HCT116 (cell line): ENCODE data around the gene CSN3.

ENCODE experiments used
- CTCF ChIP-seq, 3 experiments: fragments of 200-600 bp in 1 of 3; sonication (generic) in 1 of 3; IDR thresholded peaks in 2 of 3; conservative IDR thresholded peaks in 1 of 3; 2 replicates each; pipeline ENCODE4 v1.5.1; 2012 to 2017; ENCODE audit warnings: low read depth in 2 of 3, low read length in 2 of 3, antibody characterized with exemption in 1 of 3, borderline replicate concordance in 1 of 3, control low read depth in 1 of 3, mild to moderate bottlenecking in 1 of 3, mixed read lengths in 1 of 3, mixed run types in 1 of 3, moderate library complexity in 1 of 3; ENCODE audit not compliant: insufficient read depth in 1 of 3
- EZH2 ChIP-seq: fragments of 200-600 bp; sonication (generic); IDR thresholded peaks from 2 replicates; pipeline ENCODE4 v1.6.1; 2017; ENCODE audit warnings: antibody characterized with exemption, mixed run types
- POLR2A ChIP-seq: IDR thresholded peaks from 2 replicates; pipeline ENCODE4 v1.7.0; 2011; ENCODE audit warnings: borderline replicate concordance; ENCODE audit not compliant: insufficient read depth, insufficient read length; ENCODE audit errors: extremely low read depth
- RAD21 ChIP-seq: IDR thresholded peaks from 2 replicates; pipeline ENCODE4 v1.6.1; 2012; ENCODE audit warnings: low read depth, mild to moderate bottlenecking
- REST ChIP-seq: IDR thresholded peaks from 2 replicates; pipeline ENCODE4 v1.6.1; 2012; ENCODE audit warnings: low read depth
- SP1 ChIP-seq: IDR thresholded peaks from 2 replicates; pipeline ENCODE4 v1.6.1; 2012; ENCODE audit warnings: low read depth
- TCF7L2 ChIP-seq: IDR thresholded peaks from 2 replicates; pipeline ENCODE4 v1.7.0; 2011; ENCODE audit warnings: borderline replicate concordance, inconsistent platforms; ENCODE audit not compliant: insufficient read depth, insufficient read length; ENCODE audit errors: extremely low read depth
- ZFX ChIP-seq: fragments of 450-650 bp; IDR thresholded peaks from 2 replicates; pipeline ENCODE4 v1.6.1; 2017

GRCh38 chr4:70239131-70239883 is 3.1 kb upstream of the CSN3 start:
- no peak for TF ChIP-seq POLR2A
- TF ChIP-seq RAD21, result no peak
- TF ChIP-seq EZH2, result no peak
- no peak for TF ChIP-seq SP1
- TF ChIP-seq CTCF (IDR thresholded peaks at IDR 0.05 in 2 of 3, conservative IDR thresholded peaks at IDR 0.05 in 1 of 3; ENCODE audit: borderline replicate concordance in 1 of 3, insufficient read depth in 1 of 3, low read depth in 2 of 3, low read length in 2 of 3), result no peak
- no peak for TF ChIP-seq TCF7L2
- no peak for TF ChIP-seq REST
- TF ChIP-seq ZFX, result no peak
